A673 (cell line): ENCODE results near the gene TEN1. TPM values are rescaled to one million over a fixed set of nuclear protein-coding genes. Genes with fewer than 3 reads are reported as not detected.

Source experiments
- BruUV-seq: library from RNA; stranded (reverse); fragments of 400-500 nt; replicated peaks from 2 replicates; lab custom pipeline; 2021; lab: Mats Ljungman, UMichigan
- CTCF ChIA-PET: fragments of 300-600 bp; sonication (Branson Sonifier 250); formaldehyde crosslinking; loops from one replicate; lab custom pipeline; 2022; ENCODE audit warnings: antibody characterized with exemption; lab: Charles Lee
- POLR2A ChIA-PET: fragments of 300-600 bp; sonication (Branson Sonifier 250); formaldehyde crosslinking; loops from one replicate; lab custom pipeline; 2022; ENCODE audit warnings: antibody characterized with exemption; ENCODE audit not compliant: low non-redundant PET; lab: Charles Lee
- DNase-seq: peaks from one replicate; pipeline ENCODE4 v3.0.0-alpha.2; 2015; ENCODE audit warnings: low spot score
- H3K27ac ChIP-seq: fragments of 200-600 bp; sonication (generic); 2 replicates; pipeline ENCODE4 v1.5.1; 2016; ENCODE audit warnings: mixed run types, low read depth, mild to moderate bottlenecking, mixed read lengths, antibody characterized with exemption, low read length; ENCODE audit not compliant: poor library complexity, severe bottlenecking
- H3K27me3 ChIP-seq: fragments of 200-600 bp; sonication (generic); replicated peaks from 2 replicates; pipeline ENCODE4 v1.6.1; 2017; ENCODE audit warnings: mixed run types, low read depth, mild to moderate bottlenecking, mixed read lengths, antibody characterized with exemption, low read length; ENCODE audit not compliant: insufficient read depth, poor library complexity
- H3K36me3 ChIP-seq: fragments of 200-600 bp; sonication (generic); 2 replicates; pipeline ENCODE4 v1.6.1; 2016; ENCODE audit warnings: mixed run types, mild to moderate bottlenecking, mixed read lengths, antibody characterized with exemption, low read length; ENCODE audit not compliant: insufficient read depth, poor library complexity, severe bottlenecking
- H3K4me1 ChIP-seq: fragments of 200-600 bp; sonication (generic); 2 replicates; pipeline ENCODE4 v1.6.1; 2017; ENCODE audit warnings: mixed run types, mild to moderate bottlenecking, mixed read lengths, antibody characterized with exemption, low read length; ENCODE audit not compliant: insufficient read depth, poor library complexity, severe bottlenecking
- H3K4me3 ChIP-seq: fragments of 200-600 bp; sonication (generic); 2 replicates; pipeline ENCODE4 v1.5.1; 2016; ENCODE audit warnings: low read depth, mixed run types, mild to moderate bottlenecking, mixed read lengths, low read length; ENCODE audit not compliant: poor library complexity, severe bottlenecking
- H3K9me3 ChIP-seq: fragments of 200-600 bp; sonication (generic); 2 replicates; pipeline ENCODE4 v1.6.1; 2016; ENCODE audit warnings: mixed run types, low read depth, mild to moderate bottlenecking, mixed read lengths, antibody characterized with exemption, low read length; ENCODE audit not compliant: poor library complexity, severe bottlenecking
- EZH2 ChIP-seq: fragments of 200-600 bp; sonication (generic); IDR thresholded peaks from 2 replicates; pipeline ENCODE4 v1.6.1; 2017; ENCODE audit warnings: borderline replicate concordance, low read depth, mild to moderate bottlenecking, mixed read lengths, antibody characterized with exemption, low read length; ENCODE audit not compliant: poor library complexity, severe bottlenecking
- intact Hi-C: fragments of 100-400 bp; cut with micrococcal nuclease; formaldehyde crosslinking; loops from one replicate; pipeline ENCODE4 v1.10.0; 2022; ENCODE audit not compliant: unreplicated experiment
- total RNA-seq: library from RNA; stranded (reverse); gene quantifications from 2 replicates; pipeline ENCODE4 v1.2.3, GENCODE V29; 2021
- TF ChIP-seq, protein P1 (sequence below): fragments of 300-800, 200-600 bp; sonication (generic); conservative IDR thresholded peaks from 2 replicates; pipeline ENCODE4 v1.5.1; 2017; ENCODE audit warnings: low read depth, mild to moderate bottlenecking, antibody characterized with exemption, low read length, moderate library complexity, mixed read lengths

Gene TEN1
- total RNA-seq, 1 experiment from 2014 or later: 16.2 TPM

GRCh38 chr17:75933808-75934207 is 45.2 kb upstream of the TEN1 start:
- no peak overlapping the region for H3K27ac ChIP-seq
- intact Hi-C loops: no loop called here
- CTCF ChIA-PET: no interaction called here
- BruUV-seq: no TSS peak
- no peaks in the 10 kb centered on the region for H3K9me3 ChIP-seq
- TF ChIP-seq EZH2: no peak
- TF ChIP-seq, protein P1, sequence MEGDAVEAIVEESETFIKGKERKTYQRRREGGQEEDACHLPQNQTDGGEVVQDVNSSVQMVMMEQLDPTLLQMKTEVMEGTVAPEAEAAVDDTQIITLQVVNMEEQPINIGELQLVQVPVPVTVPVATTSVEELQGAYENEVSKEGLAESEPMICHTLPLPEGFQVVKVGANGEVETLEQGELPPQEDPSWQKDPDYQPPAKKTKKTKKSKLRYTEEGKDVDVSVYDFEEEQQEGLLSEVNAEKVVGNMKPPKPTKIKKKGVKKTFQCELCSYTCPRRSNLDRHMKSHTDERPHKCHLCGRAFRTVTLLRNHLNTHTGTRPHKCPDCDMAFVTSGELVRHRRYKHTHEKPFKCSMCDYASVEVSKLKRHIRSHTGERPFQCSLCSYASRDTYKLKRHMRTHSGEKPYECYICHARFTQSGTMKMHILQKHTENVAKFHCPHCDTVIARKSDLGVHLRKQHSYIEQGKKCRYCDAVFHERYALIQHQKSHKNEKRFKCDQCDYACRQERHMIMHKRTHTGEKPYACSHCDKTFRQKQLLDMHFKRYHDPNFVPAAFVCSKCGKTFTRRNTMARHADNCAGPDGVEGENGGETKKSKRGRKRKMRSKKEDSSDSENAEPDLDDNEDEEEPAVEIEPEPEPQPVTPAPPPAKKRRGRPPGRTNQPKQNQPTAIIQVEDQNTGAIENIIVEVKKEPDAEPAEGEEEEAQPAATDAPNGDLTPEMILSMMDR: no peak
- no peak for DNase-seq
- no peaks in the 10 kb centered on the region for H3K27me3 ChIP-seq
- no peak overlapping the region for H3K4me3 ChIP-seq
- POLR2A ChIA-PET: no interaction called here
- no peaks in the 10 kb centered on the region for H3K4me1 ChIP-seq
- H3K36me3 ChIP-seq: no peaks in the 10 kb centered on the region

- Histone ChIP-seq H3K27ac (no peak overlapping the region), H3K4me1 (peaks cover 6% of the 10 kb centered on the region), H3K9me3 (no peaks in the 10 kb centered on the region), H3K36me3 (no peaks in the 10 kb centered on the region), H3K4me3 (no peak overlapping the region), H3K27me3 (no peaks in the 10 kb centered on the region)
- CTCF ChIA-PET: no interaction called here
- TF ChIP-seq, protein P1: no peak
- TF ChIP-seq EZH2: no peak
- BruUV-seq: no TSS peak
- intact Hi-C loops: no loop called here
- POLR2A ChIA-PET: no interaction called here
- no peak for DNase-seq
These were observed 41.4 kb upstream of the TEN1 start for GRCh38 chr17:75937652-75938051.

DNA sequence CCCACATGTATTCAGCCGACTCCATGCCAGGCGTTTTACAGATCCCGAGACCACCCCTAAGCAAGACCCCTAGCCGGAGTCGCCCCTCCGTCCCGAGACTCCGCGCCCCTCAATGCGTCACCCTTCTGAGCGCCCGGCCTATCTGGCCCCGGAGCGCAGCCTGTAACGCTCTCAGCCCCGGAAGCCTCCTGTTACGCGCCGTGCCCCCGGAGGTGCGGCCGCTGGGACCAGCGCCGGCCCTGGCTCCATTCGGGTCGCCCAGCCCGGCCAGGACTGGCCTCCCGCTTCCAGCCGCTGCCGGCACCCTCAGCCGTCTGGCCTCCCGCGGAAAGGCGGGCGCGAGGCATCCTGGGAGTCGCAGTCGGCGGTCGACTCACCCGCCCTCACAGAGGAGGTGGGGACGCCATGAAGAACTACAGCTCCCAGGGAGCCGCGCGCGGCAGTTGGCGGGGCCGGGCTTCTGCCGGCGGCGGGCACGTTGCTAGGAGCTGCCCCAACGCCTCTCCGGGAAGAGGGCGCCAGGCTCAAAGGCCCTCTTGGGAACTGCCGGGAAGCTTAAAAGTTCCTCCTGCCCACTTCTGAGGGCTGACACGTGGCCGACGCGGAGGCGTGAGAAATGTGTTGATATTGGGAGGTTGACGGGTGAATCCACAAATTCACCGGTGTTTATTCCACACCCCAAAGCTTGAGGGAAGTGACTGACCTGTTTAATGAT is 38.2 kb upstream of the TEN1 start, which contains the start of gene FBF1:
TSS of gene FBF1 (minus strand) at position 316 of the 715 bp plus-strand sequence. CDS start 2,893 bp downstream, outside the sequence.
- DNase-seq: peak; percentile 98
- intact Hi-C loops: no loop called here
- ChIA-PET CTCF (interaction anchor here (0.6 to 0.9 kb wide), 3 partner anchors 10 to 97 kb away, joined by 3 read pairs; no protein-coding TSS in a partner anchor), POLR2A (no interaction called here)
- no TSS peak for BruUV-seq
- H3K4me1 ChIP-seq: peaks cover 11% of the 10 kb centered on the region
- no peaks in the 10 kb centered on the region for H3K9me3 ChIP-seq
- H3K27ac ChIP-seq: peak within 1 kb of the TSS; percentile 91
- no peak for TF ChIP-seq EZH2
- TF ChIP-seq, protein P1: no peak
- peak within 1 kb of the TSS; percentile 90 for H3K4me3 ChIP-seq
- H3K27me3 ChIP-seq: no peaks in the 10 kb centered on the region
- peaks cover under 1% of the 10 kb centered on the region for H3K36me3 ChIP-seq
